GM18870 (cell line): ENCODE data around the gene S100A5.
"Not testable (repeated sequence)": the region's sequence is repeated elsewhere in the genome, so short reads cannot be mapped to it uniquely, and the experiment has no call there.

Experiments
- ATAC-seq: cut with Tn5 transposase; IDR thresholded peaks from one replicate; pipeline ENCODE4 v1.9.1; 2021; ENCODE audit warnings: moderate library complexity; ENCODE audit not compliant: unreplicated experiment

Gene S100A5

GRCh38 chr1:153535242-153536011 lies 5.3 kb downstream of the S100A5 start, which contains the start of gene S100A6:
Gene S100A6 (minus strand): TSS chr1:153535991. CDS start chr1:153535339, 652 bp downstream.
- no peak for ATAC-seq

DNA sequence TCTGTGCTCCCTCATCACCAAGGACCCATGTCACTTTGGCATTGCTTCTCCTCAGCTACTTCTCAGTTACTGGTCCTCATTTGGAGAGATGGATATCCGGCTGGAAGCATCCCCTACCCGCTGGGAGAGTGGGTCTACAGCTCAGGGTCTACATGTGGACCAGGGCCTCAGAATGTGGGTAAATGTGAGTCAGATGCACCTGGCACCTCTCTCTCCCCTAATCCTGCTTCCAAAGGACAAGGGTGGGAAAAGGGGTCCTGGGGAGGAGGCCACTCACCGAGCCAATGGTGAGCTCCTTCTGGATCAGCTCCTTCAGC lies 5.9 kb downstream of the S100A5 start:
- ATAC-seq = no peak

DNA sequence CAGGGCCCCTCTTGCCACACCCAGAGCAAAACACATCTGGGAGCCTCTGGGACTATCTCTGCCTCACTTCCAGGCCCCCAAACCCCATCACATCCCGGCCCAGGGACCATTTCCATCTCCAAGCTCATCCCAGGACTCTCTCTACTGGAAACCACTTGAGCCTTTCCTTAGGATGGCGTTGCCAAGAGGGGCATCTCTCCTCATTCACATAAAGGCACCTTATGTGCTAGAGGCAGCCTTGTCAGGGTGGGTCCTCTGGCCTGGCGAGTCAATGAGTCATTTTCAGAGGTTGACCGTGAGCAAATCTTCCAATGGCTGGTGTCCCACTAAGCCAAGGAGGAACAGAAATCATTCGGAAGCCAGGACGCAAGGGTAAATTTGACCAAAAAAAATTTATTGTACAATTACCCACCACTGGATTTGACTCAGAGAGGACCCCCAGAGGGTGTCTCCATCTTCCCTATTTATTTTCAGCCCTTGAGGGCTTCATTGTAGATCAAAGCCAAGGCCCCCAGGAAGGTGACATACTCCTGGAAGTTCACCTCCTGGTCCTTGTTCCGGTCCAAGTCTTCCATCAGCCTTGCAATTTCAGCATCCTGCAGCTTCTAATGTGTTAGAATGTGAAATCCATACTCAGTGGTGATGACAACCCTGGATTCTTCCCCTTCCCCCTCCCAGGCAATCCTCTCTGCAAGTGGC lies 6.4 kb downstream of the S100A5 start:
- ATAC-seq = no peak

DNA sequence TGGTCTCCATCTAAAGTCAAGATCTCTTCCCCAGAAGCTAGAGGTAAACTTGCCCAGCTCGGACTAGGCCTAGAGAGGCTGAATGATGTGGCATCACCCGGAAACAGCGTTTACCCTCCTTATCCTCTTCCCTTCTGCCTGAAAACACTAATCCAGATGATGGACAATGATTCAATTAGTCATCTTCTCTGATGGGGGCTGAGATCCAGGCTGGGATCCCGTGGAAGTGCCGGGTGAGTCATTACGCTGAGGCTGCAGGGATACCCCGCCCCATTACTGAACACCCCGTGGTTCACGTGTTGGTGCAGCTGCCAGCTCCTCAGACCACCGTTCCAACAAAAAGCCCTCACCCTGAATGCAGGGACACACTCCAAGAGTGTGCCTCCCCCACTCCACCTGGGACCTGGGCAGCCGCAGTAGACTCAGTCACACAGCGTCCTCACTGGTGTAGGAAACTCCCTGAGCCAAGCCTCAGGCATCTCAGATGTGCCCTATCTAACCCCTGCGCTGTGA lies 7.0 kb downstream of the S100A5 start:
- ATAC-seq = no peak

- ATAC-seq = no peak
These were observed 7.8 kb downstream of the S100A5 start for GRCh38 chr1:153532769-153533599.

DNA sequence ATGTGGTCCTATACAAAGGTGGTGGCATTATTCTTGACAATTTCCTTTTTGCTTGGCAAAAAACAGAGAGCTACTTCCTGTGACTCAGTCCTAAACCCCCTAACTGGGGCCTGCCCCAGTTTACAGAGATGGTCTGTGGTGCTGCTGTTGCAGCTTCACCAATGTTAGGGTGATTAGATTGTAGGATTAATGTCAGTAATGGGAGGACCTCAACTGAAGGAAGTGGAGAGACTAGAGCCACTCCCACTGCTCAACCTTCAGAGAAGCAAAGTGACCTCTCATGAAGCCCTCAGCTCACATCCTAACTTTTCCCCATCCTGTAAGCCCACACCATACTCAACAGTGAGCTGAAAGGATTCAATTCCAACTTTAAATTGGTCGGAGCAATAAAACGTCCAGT lies 8.6 kb downstream of the S100A5 start:
- ATAC-seq = no peak

DNA sequence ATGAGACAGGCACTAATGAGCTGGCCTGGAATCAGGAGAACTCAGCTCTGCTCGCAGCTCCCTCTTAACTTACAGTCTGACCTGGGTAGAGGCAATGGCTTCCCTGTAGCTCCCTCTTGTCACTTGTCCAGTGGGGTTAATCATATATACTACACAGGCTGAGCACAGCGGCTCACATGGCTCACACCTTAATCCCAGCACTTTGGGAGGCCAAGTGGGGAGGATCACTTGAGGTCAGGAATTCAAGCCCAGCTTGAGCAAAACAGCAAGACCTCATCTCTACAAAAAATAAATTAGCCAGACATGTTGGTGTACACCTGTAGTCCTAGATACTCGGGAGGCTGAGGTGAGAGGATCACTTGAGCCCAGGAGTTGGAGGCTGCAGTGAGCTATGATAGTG lies 9.1 kb downstream of the S100A5 start:
- ATAC-seq = no peak

DNA sequence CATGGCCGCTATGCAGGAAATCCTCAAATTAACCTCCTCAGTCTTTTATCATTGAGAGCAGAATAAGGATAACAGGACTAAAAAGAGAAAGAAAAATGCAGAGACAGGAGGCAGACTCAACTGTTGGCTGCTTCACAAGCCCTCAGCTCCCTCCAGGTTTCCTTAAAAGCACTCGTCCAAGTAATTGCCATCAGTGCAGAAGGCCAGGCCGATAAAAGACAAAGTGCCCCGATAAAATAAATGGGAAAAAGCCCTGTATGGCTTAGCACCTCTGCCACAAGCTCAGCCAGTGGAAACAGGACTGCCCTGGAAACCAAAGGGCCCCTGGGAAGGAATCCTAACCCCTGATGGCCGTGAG lies 13.1 kb downstream of the S100A5 start:
- ATAC-seq = no peak

DNA sequence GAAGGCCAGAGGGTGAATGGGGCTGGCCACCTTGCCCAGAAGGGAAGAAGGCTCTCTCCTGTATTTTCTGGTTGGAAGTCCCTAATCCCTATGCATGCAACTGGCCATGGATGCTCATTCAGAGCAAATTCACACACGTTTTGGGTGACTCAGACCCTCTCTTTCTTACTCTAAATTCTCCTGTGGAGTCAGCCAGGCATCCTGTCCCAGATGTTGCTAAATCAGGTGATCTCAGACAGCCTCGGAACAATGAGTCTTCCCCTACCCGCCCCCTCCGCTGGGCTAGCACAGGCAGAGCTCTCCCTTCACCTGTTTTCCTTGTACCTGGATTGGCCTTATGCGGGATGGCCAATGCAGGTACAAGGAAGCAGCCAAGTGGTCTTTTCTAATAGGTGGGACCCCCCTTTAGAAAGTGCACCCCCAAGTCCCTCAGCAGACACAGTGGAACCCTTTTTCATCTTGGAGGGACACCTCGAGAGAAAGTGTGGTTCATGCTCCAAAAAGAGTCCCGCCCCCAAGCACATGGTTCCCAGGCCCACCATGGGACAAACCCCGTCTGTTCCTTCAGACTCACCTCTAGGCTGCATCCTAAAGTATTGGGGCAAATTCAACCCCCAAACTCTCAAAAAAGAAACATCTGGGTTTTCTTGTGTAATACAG lies 13.6 kb downstream of the S100A5 start:
- no peak for ATAC-seq

GRCh38 chr1:153526132-153526543 lies 14.6 kb downstream of the S100A5 start:
- ATAC-seq = no peak

DNA sequence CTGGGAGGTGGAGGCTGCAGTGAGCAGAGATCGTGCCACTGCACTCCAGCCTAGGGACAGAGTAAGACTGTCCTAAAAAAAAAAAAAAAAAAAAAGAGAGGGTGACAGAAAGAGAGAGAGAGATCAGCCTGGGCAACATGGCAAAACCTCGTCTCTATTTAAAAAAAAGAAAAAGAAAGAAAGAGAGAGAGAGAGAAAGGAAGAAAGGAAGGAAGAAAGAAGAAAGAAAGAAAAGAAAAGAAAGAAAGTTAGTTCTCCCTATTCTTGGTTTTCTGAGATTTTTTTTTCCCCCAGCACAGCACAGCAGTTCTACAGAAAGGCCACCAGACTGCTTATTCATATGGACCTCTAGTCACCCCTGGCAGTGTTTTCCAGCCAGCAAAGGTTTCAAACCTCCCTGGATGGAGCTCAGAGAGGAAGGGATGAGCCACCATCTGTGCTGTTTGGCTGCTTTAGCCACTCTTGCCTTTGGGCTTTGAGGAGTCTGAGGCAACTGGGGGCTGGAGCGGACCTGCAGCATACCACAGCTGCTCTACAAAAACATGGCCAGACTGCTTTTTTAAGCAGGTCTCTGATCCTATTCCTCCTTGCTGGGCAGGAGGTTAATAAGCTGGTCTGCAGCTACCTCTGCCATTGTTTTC lies 15.5 kb downstream of the S100A5 start:
- ATAC-seq = no peak

DNA sequence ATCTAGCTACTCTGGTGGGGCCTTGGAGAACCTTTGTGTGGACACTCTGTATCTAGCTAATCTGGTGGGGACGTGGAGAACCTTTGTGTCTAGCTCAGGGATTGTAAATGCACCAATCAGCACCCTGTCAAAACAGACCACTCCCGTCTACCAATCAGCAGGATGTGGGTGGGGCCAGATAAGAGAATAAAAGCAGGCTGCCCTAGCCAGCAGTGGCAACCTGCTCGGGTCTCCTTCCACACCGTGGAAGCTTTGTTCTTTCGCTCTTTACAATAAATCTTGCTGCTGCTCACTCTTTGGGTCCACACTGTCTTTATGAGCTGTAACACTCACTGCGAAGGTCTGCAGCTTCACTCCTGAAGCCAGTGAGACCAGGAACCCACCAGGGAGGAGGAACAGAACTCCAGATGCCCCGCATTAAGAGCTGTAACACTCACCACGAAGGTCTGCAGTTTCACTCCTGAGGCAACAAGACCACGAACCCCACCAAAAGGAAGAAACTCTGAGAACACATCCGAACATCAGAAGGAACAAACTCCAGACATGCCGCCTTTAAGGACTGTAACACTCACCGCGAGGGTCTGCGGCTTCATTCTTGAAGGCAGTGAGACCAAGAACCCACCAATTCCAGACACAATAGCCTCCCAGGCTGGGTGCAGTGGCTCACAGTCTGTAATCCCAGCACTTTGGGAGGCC lies 18.2 kb downstream of the S100A5 start:
- not testable (repeated sequence) for ATAC-seq

DNA sequence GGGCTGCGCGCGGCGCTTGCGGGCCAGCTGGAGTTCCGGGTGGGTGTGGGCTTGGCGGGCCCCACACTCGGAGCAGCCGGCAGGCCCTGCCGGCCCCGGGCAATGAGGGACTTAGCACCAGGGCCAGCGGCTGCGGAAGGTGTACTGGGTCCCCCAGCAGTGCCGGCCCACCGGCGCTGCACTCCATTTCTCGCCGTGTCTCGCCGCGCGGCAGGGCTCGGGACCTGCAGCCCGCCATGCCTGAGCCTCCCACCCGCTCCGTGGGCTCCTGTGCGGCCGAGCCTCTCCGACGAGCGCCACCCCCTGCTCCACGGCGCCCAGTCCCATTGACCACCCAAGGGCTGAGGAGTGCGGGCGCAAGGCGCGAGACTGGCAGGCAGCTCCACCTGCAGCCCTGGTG lies 18.9 kb downstream of the S100A5 start:
- not testable (repeated sequence) for ATAC-seq

DNA sequence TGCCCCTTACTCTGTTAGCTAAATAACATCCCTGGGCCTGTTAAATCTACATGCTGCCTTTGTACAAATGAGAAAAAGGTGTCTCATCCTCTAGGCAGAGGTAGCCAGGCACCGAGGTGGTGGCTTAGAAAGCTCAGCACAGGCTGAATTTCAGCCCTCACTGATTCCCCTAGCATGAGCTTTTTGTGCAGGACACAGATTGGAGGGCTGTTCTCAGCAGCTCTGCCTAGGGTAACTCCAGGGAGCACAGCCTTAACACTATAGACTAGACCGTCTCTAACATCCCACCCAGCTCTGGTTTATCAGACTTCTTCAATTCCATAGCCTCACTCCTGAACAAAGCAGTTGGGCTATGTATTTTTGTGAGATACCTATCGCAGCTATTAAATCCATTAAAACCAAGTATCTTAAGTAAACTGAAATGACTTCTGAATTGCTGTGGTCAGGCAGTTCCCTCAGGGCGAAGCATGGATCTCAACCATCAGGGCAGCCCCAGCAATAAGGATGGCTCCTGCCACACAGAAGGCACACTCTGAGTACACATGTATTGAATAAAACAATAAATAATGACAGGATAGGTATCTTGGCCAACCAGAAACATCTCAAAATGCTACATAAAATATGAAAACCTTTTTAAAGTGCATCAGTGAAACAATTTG lies 19.8 kb downstream of the S100A5 start:
- ATAC-seq = no peak

DNA sequence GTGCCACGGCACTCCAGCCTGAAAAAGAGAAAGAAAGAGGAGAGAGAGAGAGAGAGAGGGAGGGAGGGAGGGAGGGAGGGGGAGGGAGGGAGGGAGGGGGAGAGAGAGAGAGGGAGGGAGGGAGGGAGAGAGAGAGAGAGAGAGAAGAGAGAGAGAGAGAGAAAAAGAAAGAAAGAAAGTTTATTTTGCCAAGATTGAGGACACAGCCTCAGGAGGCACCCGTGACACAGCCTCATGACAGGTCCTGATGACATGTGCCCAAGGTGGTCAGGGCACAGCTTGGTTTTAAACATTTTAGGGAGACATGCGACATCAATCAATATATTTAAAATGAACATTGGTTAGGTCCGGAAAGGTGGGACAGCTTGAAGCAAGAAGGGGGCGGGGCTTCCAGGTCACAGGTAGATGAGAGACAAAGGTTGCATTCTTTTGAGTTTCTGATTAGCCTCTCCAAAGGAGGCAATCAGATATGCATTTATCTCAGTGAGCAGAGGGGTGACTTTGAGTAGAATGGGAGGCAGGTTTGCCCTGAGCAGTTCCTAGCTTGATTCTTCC lies 20.5 kb downstream of the S100A5 start:
- ATAC-seq = not testable (repeated sequence)

DNA sequence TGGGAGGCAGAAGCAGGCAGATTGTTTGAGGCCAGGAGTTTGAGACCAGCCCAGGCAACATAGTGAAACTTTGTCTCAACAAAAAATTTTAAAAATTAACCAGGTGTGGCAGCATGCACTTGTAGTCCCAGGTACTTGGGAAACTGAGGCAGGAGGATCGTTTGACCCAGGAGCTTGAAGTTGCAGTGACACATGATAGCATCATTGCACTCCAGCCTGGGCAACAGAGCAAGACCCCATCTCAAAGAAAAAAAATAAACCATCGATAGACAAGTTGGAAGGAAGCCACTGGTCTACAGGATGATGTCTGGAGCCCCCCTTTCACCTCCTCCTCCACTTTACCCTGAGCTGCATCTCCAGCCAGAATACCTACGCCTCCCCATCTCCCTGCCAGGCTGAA lies 21.5 kb downstream of the S100A5 start:
- ATAC-seq = no peak

GRCh38 chr1:153515504-153516394 lies 25.0 kb downstream of the S100A5 start:
- ATAC-seq = no peak

- ATAC-seq = no peak
These were observed 27.1 kb downstream of the S100A5 start for GRCh38 chr1:153513666-153514065.
